PFSK-1 (cell line): ENCODE results near the gene PLAC1.

Experiments
- FOXP2 ChIP-seq: optimal IDR thresholded peaks from 2 replicates; pipeline ENCODE3; 2011; ENCODE audit warnings: borderline replicate concordance, control low read depth, inconsistent platforms; ENCODE audit not compliant: insufficient read depth; ENCODE audit errors: extremely low read length, extremely low read depth
- POLR2AphosphoS5 ChIP-seq: IDR thresholded peaks from 2 replicates; pipeline ENCODE4 v1.6.1; 2012; ENCODE audit warnings: low read depth, mild to moderate bottlenecking, control low read depth, low read length, moderate library complexity
- REST ChIP-seq, 2 experiments: IDR thresholded peaks; 2 replicates each; pipeline versions ENCODE4 v1.6.1 to v1.8.0; 2011 to 2012; ENCODE audit warnings: low read depth in 2 of 2, low read length in 2 of 2, control low read depth in 1 of 2, inconsistent platforms in 1 of 2, mild to moderate bottlenecking in 1 of 2, moderate library complexity in 1 of 2; ENCODE audit not compliant: insufficient read depth in 1 of 2
- SIN3A ChIP-seq: IDR thresholded peaks from 2 replicates; pipeline ENCODE4 v1.6.1; 2012; ENCODE audit warnings: mild to moderate bottlenecking, low read length, moderate library complexity, borderline replicate concordance; ENCODE audit not compliant: insufficient read depth
- TAF1 ChIP-seq: IDR thresholded peaks from 2 replicates; pipeline ENCODE4 v1.6.1; 2012; ENCODE audit warnings: low read length, control low read depth, borderline replicate concordance; ENCODE audit not compliant: insufficient read depth

Gene PLAC1

DNA sequence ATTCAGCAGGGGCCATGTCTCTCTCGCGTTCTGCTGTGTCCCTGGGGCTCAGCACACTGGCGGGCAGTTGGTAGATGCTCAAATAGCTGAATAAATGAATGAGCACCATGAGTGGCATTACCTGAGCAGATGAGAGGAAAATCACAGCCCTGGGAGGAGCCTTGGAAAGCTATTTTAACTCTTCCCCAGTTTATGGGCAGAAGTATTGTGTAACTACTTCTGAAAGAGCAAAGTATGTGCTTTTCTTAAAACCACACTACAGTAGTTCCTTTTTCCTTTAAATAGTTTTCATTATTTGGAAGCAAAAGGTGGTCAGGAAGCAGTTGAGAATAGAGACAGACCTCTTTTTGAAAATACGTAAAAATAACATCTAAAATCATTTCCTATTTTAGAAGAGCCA lies 3.0 kb upstream of the PLAC1 start:
- TF ChIP-seq REST (IDR thresholded peaks at IDR 0.05; ENCODE audit: insufficient read depth in 1 of 2, low read depth in 2 of 2, low read length in 2 of 2), result no peak
- TF ChIP-seq FOXP2, result no peak
- no peak for TF ChIP-seq TAF1
- no peak for TF ChIP-seq SIN3A
- no peak for TF ChIP-seq POLR2AphosphoS5

DNA sequence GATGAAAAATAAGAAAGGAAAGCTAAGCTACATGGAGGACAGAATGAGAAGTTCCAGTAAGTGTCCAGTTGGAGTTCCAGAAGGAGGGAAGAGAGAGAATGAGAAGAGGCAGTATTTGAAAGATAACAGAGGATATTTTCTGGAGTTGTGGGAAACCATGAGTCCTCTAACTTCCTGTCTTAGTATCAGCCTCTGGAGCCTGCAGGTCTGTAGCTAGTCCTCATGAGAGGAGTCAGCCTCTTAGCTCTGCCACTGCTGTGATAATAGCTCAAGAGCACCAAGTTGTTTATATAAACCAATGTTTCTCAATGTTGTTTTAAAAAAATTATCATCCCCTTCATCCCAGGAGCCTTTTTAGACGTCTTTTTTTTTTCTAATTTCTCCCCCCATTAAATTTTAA lies 2.4 kb upstream of the PLAC1 start:
- TF ChIP-seq SIN3A, result no peak
- TF ChIP-seq FOXP2, result no peak
- no peak for TF ChIP-seq REST (IDR thresholded peaks at IDR 0.05; ENCODE audit: insufficient read depth in 1 of 2, low read depth in 2 of 2, low read length in 2 of 2)
- no peak for TF ChIP-seq TAF1
- no peak for TF ChIP-seq POLR2AphosphoS5

- TF ChIP-seq POLR2AphosphoS5 (no peak), FOXP2 (no peak), TAF1 (no peak)
These were observed 1.5 kb upstream of the PLAC1 start for GRCh38 chrX:134659761-134660160.

DNA sequence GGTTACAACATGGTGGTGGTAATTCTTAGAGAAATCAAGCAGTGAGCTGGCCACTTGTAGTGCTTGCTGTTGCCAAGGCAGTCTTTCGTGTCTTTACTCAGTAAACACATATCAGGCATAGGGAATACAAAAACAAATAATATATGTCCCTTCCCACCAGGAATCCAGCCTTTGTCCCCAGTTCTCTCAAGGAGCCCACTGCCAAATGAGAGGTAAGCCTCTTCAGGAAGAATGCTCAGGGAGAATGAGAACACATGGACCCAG lies 421 bp upstream of the PLAC1 start:
- TF ChIP-seq FOXP2 (no peak), SIN3A (no peak)

DNA sequence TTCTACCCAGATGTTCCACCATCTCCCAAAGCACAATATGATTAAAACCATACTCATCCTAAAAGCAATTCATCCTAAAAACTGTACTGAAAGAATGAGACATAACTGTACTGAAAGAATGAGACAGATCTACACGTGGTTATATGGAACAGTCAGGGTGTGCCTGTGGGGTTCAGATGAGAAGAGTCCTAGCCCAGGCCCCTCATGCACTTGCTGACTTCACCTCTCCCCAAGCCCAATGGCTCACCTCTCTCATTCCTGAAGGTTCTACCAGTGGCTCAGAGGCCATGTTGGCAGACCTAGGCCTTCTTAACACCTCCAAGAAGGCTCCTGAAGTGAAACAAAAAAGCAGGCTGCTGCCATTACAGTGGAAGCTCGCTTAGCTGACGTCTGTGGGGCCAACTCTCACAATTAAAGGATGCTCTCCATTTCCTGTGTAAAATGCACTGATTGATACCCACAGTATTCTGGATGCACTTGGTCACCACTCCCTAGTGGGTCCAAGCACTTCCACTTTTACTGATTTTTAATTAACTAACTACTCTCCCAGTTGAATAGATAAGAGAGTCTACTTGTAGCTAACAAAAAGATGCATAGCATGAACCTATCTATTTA lies 3.8 kb downstream of the PLAC1 start:
- no peak for TF ChIP-seq TAF1
- TF ChIP-seq REST (IDR thresholded peaks at IDR 0.05; ENCODE audit: insufficient read depth in 1 of 2, low read depth in 2 of 2, low read length in 2 of 2), result no peak
- TF ChIP-seq SIN3A, result no peak
- TF ChIP-seq POLR2AphosphoS5, result no peak
- TF ChIP-seq FOXP2, result no peak

GRCh38 chrX:134653835-134654234 lies 4.4 kb downstream of the PLAC1 start:
- TF ChIP-seq REST (IDR thresholded peaks at IDR 0.05; ENCODE audit: insufficient read depth in 1 of 2, low read depth in 2 of 2, low read length in 2 of 2) (no peak), POLR2AphosphoS5 (no peak), FOXP2 (no peak), TAF1 (no peak), SIN3A (no peak)
